HepG2 (cell line): ENCODE results near the gene ADM. TPM values are rescaled to one million over a fixed set of nuclear protein-coding genes. Genes with fewer than 3 reads are reported as not detected.

ENCODE experiments used
- CBX5 ChIP-seq: sonication (generic); formaldehyde crosslinking; IDR thresholded peaks from 2 replicates; pipeline ENCODE4 v1.4.0; 2020; ENCODE audit warnings: missing genetic modification reagents, borderline replicate concordance
- CEBPB ChIP-seq: IDR thresholded peaks from 2 replicates; pipeline ENCODE4 v1.6.1; 2011; ENCODE audit warnings: low read depth, low read length, improper control_type of control experiment, borderline replicate concordance
- MED13 ChIP-seq: sonication (generic); formaldehyde crosslinking; IDR thresholded peaks from 2 replicates; pipeline ENCODE4 v1.5.0; 2020; ENCODE audit warnings: missing genetic modification reagents
- NR2F1 ChIP-seq, 2 experiments: fragments of 450-650 bp in 1 of 2; formaldehyde crosslinking in 1 of 2; IDR thresholded peaks; 2 replicates each; pipeline versions ENCODE4 v1.5.0 to v1.6.1; 2016 to 2020; ENCODE audit warnings: mild to moderate bottlenecking in 1 of 2, missing compliant biosample characterization in 1 of 2, missing genetic modification reagents in 1 of 2, moderate library complexity in 1 of 2
- RORA ChIP-seq: sonication (generic); formaldehyde crosslinking; IDR thresholded peaks from 2 replicates; pipeline ENCODE4 v1.5.0; 2020; ENCODE audit warnings: mild to moderate bottlenecking, missing genetic modification reagents, moderate library complexity
- SNAI1 ChIP-seq: sonication (generic); formaldehyde crosslinking; IDR thresholded peaks from 2 replicates; pipeline ENCODE4 v1.5.0; 2020; ENCODE audit warnings: mild to moderate bottlenecking, missing genetic modification reagents, borderline replicate concordance
- SOX5 ChIP-seq: IDR thresholded peaks from 2 replicates; pipeline ENCODE4 v1.6.1; 2016; ENCODE audit warnings: borderline replicate concordance
- SRSF9 ChIP-seq: fragments of 200-400 bp; formaldehyde crosslinking; IDR thresholded peaks from 2 replicates; pipeline ENCODE4 v1.6.1; 2018; ENCODE audit warnings: borderline replicate concordance, mild to moderate bottlenecking, low read depth, low read length; ENCODE audit not compliant: insufficient read depth, poor library complexity, severe bottlenecking
- ZNF430 ChIP-seq: sonication (generic); formaldehyde crosslinking; IDR thresholded peaks from 2 replicates; pipeline ENCODE4 v1.9.0; 2021; ENCODE audit warnings: mild to moderate bottlenecking, missing genetic modification reagents
- ZNF570 ChIP-seq: sonication (generic); formaldehyde crosslinking; IDR thresholded peaks from 2 replicates; pipeline ENCODE4 v1.4.0; 2020; ENCODE audit warnings: mild to moderate bottlenecking, missing genetic modification reagents, borderline replicate concordance
- ZNF619 ChIP-seq: sonication (generic); formaldehyde crosslinking; IDR thresholded peaks from 2 replicates; pipeline ENCODE4 v1.4.0; 2020; ENCODE audit warnings: mild to moderate bottlenecking, missing genetic modification reagents
- ZNF704 ChIP-seq: sonication (generic); formaldehyde crosslinking; IDR thresholded peaks from 2 replicates; pipeline ENCODE4 v1.8.1; 2023; ENCODE audit warnings: mild to moderate bottlenecking, inconsistent platforms, moderate library complexity, missing genetic modification reagents, borderline replicate concordance
- ZNF790 ChIP-seq: sonication (generic); formaldehyde crosslinking; IDR thresholded peaks from 2 replicates; pipeline ENCODE4 v1.8.0; 2022; ENCODE audit warnings: missing genetic modification reagents, mild to moderate bottlenecking, borderline replicate concordance
- polyA plus RNA-seq, 8 experiments: library from polyadenylated mRNA; depleted of rRNA in 3 of 8; stranded (reverse) in 7 of 8; unstranded in 1 of 8; fragments of >200 nt; fragmentation: Illumina TruSeq in 4 of 8; extraction: Trizol in 4 of 8; gene quantifications; 2 replicates each; pipeline versions ENCODE4 v1.2.1 to v1.2.3, GENCODE V29; 2011 to 2016; ENCODE audit warnings: low read depth in 4 of 8, missing spikeins in 1 of 8, mixed read lengths in 1 of 8; ENCODE audit not compliant: insufficient read depth in 1 of 8
- total RNA-seq, 5 experiments: library from RNA; depleted of rRNA; stranded (reverse); fragments of >200 nt; fragmentation: Illumina TruSeq; extraction: Trizol; gene quantifications; 2 replicates each; pipeline ENCODE4 v1.2.3, GENCODE V29; 2016; ENCODE audit warnings: low read depth in 1 of 5
- TF ChIP-seq, protein P1 (sequence below): IDR thresholded peaks from 2 replicates; pipeline ENCODE4 v1.6.1; 2016
- TF ChIP-seq, protein P2 (sequence below): IDR thresholded peaks from 2 replicates; pipeline ENCODE4 v1.6.1; 2012; ENCODE audit warnings: inconsistent platforms

The ADM gene
- total and polyA plus RNA-seq, 2 of the 13 experiments (the other 11 are each of a cell fraction or from before 2014, with no cell fraction given), result 10.7 to 26.1 TPM

GRCh38 chr11:10327254-10327653 is 22.4 kb downstream of the ADM start (continued):
- TF ChIP-seq ZNF704 (CRISPR knock-in tag), result no peak
- no peak for TF ChIP-seq ZNF619 (CRISPR knock-in tag)
- TF ChIP-seq MED13 (CRISPR knock-in tag), result no peak
- TF ChIP-seq ZNF570, result no peak
- TF ChIP-seq RORA (CRISPR knock-in tag), result no peak
- no peak for TF ChIP-seq CBX5
- 0 out of 2 replicates have a peak, but pooled peaks have one; percentile 5 for TF ChIP-seq CEBPB
- TF ChIP-seq SOX5 (CRISPR knock-in tag), result peak; percentile 12; the same call in 1 of the 2 replicates
- TF ChIP-seq ZNF790 (CRISPR knock-in tag), result no peak
- no peak for TF ChIP-seq SNAI1
- no peak for TF ChIP-seq ZNF430
- TF ChIP-seq SRSF9, result no peak
- no peak for TF ChIP-seq NR2F1 (CRISPR knock-in tag; IDR thresholded peaks at IDR 0.05)
- TF ChIP-seq, protein P1, sequence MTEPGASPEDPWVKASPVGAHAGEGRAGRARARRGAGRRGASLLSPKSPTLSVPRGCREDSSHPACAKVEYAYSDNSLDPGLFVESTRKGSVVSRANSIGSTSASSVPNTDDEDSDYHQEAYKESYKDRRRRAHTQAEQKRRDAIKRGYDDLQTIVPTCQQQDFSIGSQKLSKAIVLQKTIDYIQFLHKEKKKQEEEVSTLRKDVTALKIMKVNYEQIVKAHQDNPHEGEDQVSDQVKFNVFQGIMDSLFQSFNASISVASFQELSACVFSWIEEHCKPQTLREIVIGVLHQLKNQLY (CRISPR knock-in tag), result no peak
- TF ChIP-seq, protein P2, sequence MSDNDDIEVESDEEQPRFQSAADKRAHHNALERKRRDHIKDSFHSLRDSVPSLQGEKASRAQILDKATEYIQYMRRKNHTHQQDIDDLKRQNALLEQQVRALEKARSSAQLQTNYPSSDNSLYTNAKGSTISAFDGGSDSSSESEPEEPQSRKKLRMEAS, result no peak
- TF ChIP-seq, all 625 proteins: peak for 4
